Measurements from ENCODE around the gene EXOC6B.

The EXOC6B gene

DNA sequence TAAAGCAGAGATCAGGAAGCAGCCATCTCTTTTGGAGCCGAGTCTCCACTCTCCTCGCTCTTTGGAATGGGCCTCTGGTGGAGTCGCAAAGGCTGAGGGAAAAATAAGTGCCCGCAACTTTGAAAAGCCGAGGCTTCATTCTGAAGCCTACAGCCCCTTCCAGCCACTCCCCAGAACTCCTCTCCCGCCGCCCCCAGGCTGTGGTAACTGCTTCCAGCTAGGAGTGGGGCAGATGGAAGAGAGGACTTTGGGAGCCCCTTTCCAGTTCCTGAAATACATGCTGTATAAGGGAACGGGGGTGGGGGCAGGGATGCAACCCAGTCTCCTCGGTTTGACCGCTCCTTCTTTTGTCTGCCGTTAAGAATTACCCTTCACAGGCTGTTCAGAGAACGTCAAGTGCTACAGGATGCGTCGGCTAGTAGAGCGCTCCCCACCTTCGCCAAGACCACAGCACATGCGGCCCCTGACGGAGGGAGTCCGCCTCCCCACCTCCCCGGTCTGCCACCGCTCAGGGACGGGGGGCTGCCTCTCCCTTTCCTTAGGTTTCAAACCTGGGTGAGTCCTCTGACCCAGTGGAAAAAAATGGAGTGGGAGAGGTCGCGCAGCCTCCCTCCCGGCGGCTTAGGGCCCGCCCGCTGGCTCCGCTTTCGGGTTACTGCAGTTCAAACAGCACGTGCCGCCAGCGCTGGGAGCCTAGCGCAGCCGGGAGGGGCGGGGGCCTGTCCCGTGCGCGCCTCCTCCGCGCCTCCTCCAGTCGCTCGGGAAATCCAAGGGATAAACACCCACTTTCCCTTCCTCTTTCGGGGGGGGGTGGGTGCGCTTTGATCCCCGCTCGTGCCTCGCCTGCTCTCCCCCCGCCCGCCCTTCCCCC, 683.0 kb downstream of the EXOC6B start:
- Histone ChIP-seq H3F3A (ENCODE audit: insufficient read depth, low read length) (no peaks in the 10 kb centered on the region), H3K4me1 (ENCODE audit: low read length) (peaks cover under 1% of the 10 kb centered on the region; the same call in 1 of the 2 replicates), H3K79me2 (ENCODE audit: low read length) (no peaks in the 10 kb centered on the region), H4K20me1 (ENCODE audit: insufficient read depth, low read length) (no peaks in the 10 kb centered on the region), H3K4me3 (ENCODE audit: low read length) (no peak overlapping the region), H3K4me2 (ENCODE audit: low read depth, low read length) (no peak overlapping the region), H3K9ac (ENCODE audit: low read length) (no peak overlapping the region), H3K9me3 (replicated peaks; ENCODE audit: insufficient read depth, low read length) (no peaks in the 10 kb centered on the region), H3K36me3 (replicated peaks; ENCODE audit: insufficient read depth, low read length) (no peaks in the 10 kb centered on the region), H2AFZ (ENCODE audit: low read length) (no peak overlapping the region), H3K27ac (ENCODE audit: low read length) (no peak overlapping the region), H3K27me3 (replicated peaks; ENCODE audit: insufficient read depth, low read length) (peaks cover 12% of the 10 kb centered on the region), H3K9me2 (replicated peaks; ENCODE audit: insufficient read depth, low read length) (no peaks in the 10 kb centered on the region)
- TF ChIP-seq EZH2 (optimal IDR thresholded peaks at IDR 0.05; ENCODE audit: low read depth, low read length), result no peak
- TF ChIP-seq, protein P1, sequence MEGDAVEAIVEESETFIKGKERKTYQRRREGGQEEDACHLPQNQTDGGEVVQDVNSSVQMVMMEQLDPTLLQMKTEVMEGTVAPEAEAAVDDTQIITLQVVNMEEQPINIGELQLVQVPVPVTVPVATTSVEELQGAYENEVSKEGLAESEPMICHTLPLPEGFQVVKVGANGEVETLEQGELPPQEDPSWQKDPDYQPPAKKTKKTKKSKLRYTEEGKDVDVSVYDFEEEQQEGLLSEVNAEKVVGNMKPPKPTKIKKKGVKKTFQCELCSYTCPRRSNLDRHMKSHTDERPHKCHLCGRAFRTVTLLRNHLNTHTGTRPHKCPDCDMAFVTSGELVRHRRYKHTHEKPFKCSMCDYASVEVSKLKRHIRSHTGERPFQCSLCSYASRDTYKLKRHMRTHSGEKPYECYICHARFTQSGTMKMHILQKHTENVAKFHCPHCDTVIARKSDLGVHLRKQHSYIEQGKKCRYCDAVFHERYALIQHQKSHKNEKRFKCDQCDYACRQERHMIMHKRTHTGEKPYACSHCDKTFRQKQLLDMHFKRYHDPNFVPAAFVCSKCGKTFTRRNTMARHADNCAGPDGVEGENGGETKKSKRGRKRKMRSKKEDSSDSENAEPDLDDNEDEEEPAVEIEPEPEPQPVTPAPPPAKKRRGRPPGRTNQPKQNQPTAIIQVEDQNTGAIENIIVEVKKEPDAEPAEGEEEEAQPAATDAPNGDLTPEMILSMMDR (IDR thresholded peaks at IDR 0.05; ENCODE audit: low read length), result no peak
- TF ChIP-seq EZH2phosphoT487 (IDR thresholded peaks at IDR 0.05; ENCODE audit: low read length), result no peak
- DNase-seq, result no peak

DNA sequence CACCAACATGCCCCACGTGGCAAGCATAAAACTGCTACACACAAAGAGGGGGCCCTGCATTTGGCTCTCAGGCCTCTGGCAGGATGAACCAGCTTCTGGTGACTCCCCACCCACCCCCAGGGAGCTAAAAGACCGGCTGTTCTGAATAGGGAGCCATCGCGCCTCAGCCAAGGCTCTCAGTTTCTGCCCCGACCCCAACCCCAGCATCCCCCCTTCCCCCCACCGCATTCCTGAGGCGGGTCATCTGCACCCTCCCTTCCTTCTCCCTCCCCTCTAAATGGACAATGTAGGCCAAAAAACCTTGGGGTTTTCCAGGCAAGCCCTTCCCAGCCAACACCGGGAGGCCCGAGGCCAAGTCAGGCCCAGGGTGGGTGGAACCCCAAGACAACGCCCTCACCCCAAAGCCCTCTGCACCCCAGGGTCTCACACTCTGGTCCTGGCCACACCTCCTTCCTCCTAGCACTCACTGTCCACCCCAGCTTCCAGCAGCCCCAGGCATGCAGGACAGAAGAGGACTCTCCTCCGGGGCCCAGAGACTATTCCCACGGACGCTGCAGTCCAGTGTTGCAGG, 683.9 kb downstream of the EXOC6B start:
- Histone ChIP-seq H3K79me2 (ENCODE audit: low read length) (no peaks in the 10 kb centered on the region), H3K4me1 (ENCODE audit: low read length) (no peaks in the 10 kb centered on the region), H3F3A (ENCODE audit: insufficient read depth, low read length) (no peaks in the 10 kb centered on the region), H3K4me3 (ENCODE audit: low read length) (no peak overlapping the region), H3K36me3 (replicated peaks; ENCODE audit: insufficient read depth, low read length) (no peaks in the 10 kb centered on the region), H3K27ac (ENCODE audit: low read length) (no peak overlapping the region), H3K27me3 (replicated peaks; ENCODE audit: insufficient read depth, low read length) (peaks cover 12% of the 10 kb centered on the region), H3K9me2 (replicated peaks; ENCODE audit: insufficient read depth, low read length) (no peaks in the 10 kb centered on the region), H3K4me2 (ENCODE audit: low read depth, low read length) (no peak overlapping the region), H3K9me3 (replicated peaks; ENCODE audit: insufficient read depth, low read length) (no peaks in the 10 kb centered on the region), H3K9ac (ENCODE audit: low read length) (no peak overlapping the region), H4K20me1 (ENCODE audit: insufficient read depth, low read length) (no peaks in the 10 kb centered on the region), H2AFZ (ENCODE audit: low read length) (no peak overlapping the region)
- no peak for TF ChIP-seq EZH2phosphoT487 (IDR thresholded peaks at IDR 0.05; ENCODE audit: low read length)
- TF ChIP-seq EZH2 (optimal IDR thresholded peaks at IDR 0.05; ENCODE audit: low read depth, low read length), result no peak
- TF ChIP-seq, protein P1 (IDR thresholded peaks at IDR 0.05; ENCODE audit: low read length), result no peak
- no peak for DNase-seq

DNA sequence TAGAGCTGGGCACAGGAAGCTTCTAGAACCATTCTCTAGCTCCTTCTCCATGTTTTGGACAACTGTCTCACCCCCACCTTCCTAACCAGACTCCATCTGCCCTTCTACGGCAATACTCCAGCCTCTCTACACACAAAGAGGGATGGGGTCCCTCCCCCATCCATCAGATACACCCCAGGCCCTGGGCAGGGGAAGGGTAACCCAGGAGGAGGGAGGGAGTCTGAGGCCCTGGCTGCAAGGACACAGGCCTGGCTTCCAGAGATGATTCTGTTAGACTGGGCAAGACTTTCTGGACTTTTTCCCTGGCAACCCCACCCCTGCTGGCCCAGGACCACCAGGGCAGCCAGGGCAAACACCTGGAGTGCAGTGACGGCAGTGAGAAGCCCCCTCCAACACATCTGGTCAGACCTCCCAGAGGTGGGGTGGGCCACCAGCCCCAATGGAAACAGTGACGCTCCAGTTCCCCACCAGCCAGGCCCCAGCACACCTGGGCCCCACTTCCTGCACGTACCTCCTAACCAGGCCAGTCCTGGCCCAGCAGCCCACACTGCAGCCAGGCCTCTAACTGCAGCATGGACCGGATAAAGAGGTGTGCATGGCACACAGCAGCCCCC, 684.7 kb downstream of the EXOC6B start:
- no peak for TF ChIP-seq EZH2 (optimal IDR thresholded peaks at IDR 0.05; ENCODE audit: low read depth, low read length)
- TF ChIP-seq EZH2phosphoT487 (IDR thresholded peaks at IDR 0.05; ENCODE audit: low read length), result no peak
- TF ChIP-seq, protein P1 (IDR thresholded peaks at IDR 0.05; ENCODE audit: low read length), result no peak
- no peak overlapping the region for H3K4me3 ChIP-seq (ENCODE audit: low read length)
- no peaks in the 10 kb centered on the region for H3K4me1 ChIP-seq (ENCODE audit: low read length)
- no peaks in the 10 kb centered on the region for H3K36me3 ChIP-seq (replicated peaks; ENCODE audit: insufficient read depth, low read length)
- H3K79me2 ChIP-seq (ENCODE audit: low read length), result no peaks in the 10 kb centered on the region
- H2AFZ ChIP-seq (ENCODE audit: low read length), result no peak overlapping the region
- no peaks in the 10 kb centered on the region for H3K9me2 ChIP-seq (replicated peaks; ENCODE audit: insufficient read depth, low read length)
- no peak for DNase-seq
- no peaks in the 10 kb centered on the region for H4K20me1 ChIP-seq (ENCODE audit: insufficient read depth, low read length)
- H3K27ac ChIP-seq (ENCODE audit: low read length), result no peak overlapping the region
- peaks cover 12% of the 10 kb centered on the region for H3K27me3 ChIP-seq (replicated peaks; ENCODE audit: insufficient read depth, low read length)
- H3F3A ChIP-seq (ENCODE audit: insufficient read depth, low read length), result no peaks in the 10 kb centered on the region
- no peak overlapping the region for H3K9ac ChIP-seq (ENCODE audit: low read length)
- no peak overlapping the region for H3K4me2 ChIP-seq (ENCODE audit: low read depth, low read length)
- no peaks in the 10 kb centered on the region for H3K9me3 ChIP-seq (replicated peaks; ENCODE audit: insufficient read depth, low read length)

Measured in MM.1S (cell line).